ENCODE results near the gene NT5C1A. TPM values are rescaled to one million over a fixed set of nuclear protein-coding genes. Genes with fewer than 3 reads are reported as not detected.

Gene NT5C1A
- total and polyA plus RNA-seq, 11 donors = 2.0 to 46.6 (median 17.2) TPM

DNA sequence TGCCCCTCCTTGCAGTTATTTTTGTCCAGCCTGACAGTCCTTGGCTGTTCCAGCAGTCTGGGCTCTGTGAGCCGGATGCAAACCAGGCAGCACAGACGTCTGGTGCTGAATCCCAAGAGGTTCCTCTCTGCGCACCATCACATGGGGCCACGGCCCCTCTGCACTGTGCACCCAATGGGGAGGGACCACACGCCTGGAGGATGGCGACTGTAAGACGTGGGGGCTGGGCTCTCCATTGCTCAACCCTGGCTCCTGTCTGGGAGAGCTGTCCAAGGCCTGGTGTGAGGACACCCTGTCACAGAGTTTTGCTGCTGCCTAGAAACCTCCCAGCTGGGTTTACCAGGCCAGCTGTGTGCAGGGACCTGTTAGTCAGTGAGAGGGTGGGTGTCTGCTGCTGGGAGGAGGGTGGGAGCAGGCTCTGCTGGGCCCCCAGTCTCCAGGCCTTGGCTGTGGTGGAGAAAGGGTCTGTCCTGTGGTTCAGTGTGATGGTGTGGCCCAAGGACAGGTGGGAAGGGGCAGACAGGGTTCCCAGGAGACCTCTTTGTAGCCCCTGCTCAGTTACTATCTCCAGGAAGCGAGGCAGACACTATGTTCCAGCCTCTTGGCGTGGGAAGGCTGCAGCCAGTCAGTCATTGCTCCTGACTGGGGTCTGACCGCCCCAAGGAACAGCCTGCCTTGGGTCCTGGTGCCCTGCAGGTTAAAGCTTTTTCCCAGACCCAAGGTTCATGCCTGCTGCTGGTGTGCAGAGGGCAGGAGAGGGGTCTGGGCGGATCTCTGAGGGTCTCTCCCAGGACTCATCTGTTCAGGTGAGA, 46.2 kb downstream of the NT5C1A start:
- DNase-seq (peak; percentile 86 to 95 (median 91)), ATAC-seq (peak; percentile 84 to 94 (median 88))
- peaks cover 0 to 2% (median 0%) of the 10 kb centered on the region in 12 donors for H3K9me3 ChIP-seq
- 31 to 40% (median 37%) methylated on average over 6 to 11 of the region's 11 CpGs for WGBS, 4 donors
- intact Hi-C loops (cut with DNase I) = no loop called here
- H3K4me3 ChIP-seq = peak overlapping the region in 1 of 12 donors; percentile 5
- H3K4me1 ChIP-seq = peaks cover 0 to 62% (median 43%) of the 10 kb centered on the region in 12 donors
- H3K36me3 ChIP-seq = peaks cover 0 to 47% (median 12%) of the 10 kb centered on the region in 9 donors
- H3K27ac ChIP-seq = peak overlapping the region; percentile 52 to 93 (median 80)
- no peaks in the 10 kb centered on the region for H3K27me3 ChIP-seq
- TF ChIP-seq, protein P1, sequence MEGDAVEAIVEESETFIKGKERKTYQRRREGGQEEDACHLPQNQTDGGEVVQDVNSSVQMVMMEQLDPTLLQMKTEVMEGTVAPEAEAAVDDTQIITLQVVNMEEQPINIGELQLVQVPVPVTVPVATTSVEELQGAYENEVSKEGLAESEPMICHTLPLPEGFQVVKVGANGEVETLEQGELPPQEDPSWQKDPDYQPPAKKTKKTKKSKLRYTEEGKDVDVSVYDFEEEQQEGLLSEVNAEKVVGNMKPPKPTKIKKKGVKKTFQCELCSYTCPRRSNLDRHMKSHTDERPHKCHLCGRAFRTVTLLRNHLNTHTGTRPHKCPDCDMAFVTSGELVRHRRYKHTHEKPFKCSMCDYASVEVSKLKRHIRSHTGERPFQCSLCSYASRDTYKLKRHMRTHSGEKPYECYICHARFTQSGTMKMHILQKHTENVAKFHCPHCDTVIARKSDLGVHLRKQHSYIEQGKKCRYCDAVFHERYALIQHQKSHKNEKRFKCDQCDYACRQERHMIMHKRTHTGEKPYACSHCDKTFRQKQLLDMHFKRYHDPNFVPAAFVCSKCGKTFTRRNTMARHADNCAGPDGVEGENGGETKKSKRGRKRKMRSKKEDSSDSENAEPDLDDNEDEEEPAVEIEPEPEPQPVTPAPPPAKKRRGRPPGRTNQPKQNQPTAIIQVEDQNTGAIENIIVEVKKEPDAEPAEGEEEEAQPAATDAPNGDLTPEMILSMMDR (IDR thresholded peaks at IDR 0.05) = no peak
- TF ChIP-seq POLR2A (IDR thresholded peaks at IDR 0.05) = no peak

- no peaks in the 10 kb centered on the region for H3K27me3 ChIP-seq
- TF ChIP-seq, protein P1 (IDR thresholded peaks at IDR 0.05) = no peak
- no peak for TF ChIP-seq POLR2A (IDR thresholded peaks at IDR 0.05)
- DNase-seq = no peak
- H3K27ac ChIP-seq = peak overlapping the region; percentile 42 to 91 (median 79)
- no peak overlapping the region for H3K4me3 ChIP-seq
- peaks cover 0 to 62% (median 41%) of the 10 kb centered on the region in 12 donors for H3K4me1 ChIP-seq
- H3K9me3 ChIP-seq = peaks cover 0 to 7% (median 0%) of the 10 kb centered on the region in 12 donors
- peaks cover 0 to 41% (median 11%) of the 10 kb centered on the region in 9 donors for H3K36me3 ChIP-seq
- ATAC-seq = peak in 1 of 4 donors; percentile 0
- intact Hi-C loops (cut with DNase I) = no loop called here
- WGBS, 4 donors = 42 to 48% (median 44%) methylated on average over 8 of the region's 8 CpGs
Observed at GRCh38 chr1:39625009-39625408, 46.9 kb downstream of the NT5C1A start.

GRCh38 chr1:39623053-39623452, 48.9 kb downstream of the NT5C1A start:
- H3K4me3 ChIP-seq = no peak overlapping the region
- peak; percentile 61 to 89 (median 85) for DNase-seq
- ATAC-seq = peak; percentile 23 to 63 (median 42)
- no peaks in the 10 kb centered on the region for H3K27me3 ChIP-seq
- peaks cover 0 to 7% (median 0%) of the 10 kb centered on the region in 12 donors for H3K9me3 ChIP-seq
- WGBS, 4 donors = 18 to 40% (median 33%) methylated on average over 5 to 6 of the region's 6 CpGs
- H3K36me3 ChIP-seq = peaks cover 0 to 21% (median 0%) of the 10 kb centered on the region in 9 donors
- peaks cover 0 to 52% (median 41%) of the 10 kb centered on the region in 12 donors for H3K4me1 ChIP-seq
- peak in 1 of 2 donors; percentile 9 for TF ChIP-seq POLR2A (IDR thresholded peaks at IDR 0.05)
- TF ChIP-seq, protein P1 (IDR thresholded peaks at IDR 0.05) = peak in 2 of 12 donors; percentile 14 to 19
- intact Hi-C loops (cut with DNase I) = no loop called here
- peak overlapping the region in 7 of 12 donors; percentile 11 to 91 (median 40) for H3K27ac ChIP-seq

DNA sequence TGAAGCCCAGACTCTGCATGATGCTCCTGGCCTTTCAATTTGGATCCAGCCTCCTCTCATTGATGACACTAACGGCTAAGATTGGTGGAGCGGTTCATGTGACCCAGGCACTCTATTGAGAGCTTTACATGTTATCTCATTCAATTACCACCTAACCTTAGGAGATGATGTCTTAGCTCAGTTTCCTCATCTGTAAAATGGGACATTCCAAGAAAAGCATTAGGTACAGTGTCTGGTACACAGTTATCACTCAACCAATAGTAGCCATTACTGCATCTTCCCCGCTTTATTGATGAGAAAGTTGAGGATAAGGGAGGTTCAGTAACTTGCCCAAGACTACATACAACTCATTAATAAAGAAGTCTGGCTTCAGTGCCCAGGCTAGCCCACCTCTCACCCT, 49.5 kb downstream of the NT5C1A start:
- 95 to 98% (median 96%) methylated on average over 3 of the region's 3 CpGs for WGBS, 4 donors
- TF ChIP-seq, protein P1 (IDR thresholded peaks at IDR 0.05) = no peak
- no peak for TF ChIP-seq POLR2A (IDR thresholded peaks at IDR 0.05)
- intact Hi-C loops (cut with DNase I) = no loop called here
- Histone ChIP-seq H3K4me1 (peaks cover 0 to 55% (median 41%) of the 10 kb centered on the region in 12 donors), H3K27me3 (no peaks in the 10 kb centered on the region), H3K27ac (peak overlapping the region in 7 of 12 donors; percentile 11 to 91 (median 40)), H3K9me3 (peaks cover 0 to 7% (median 0%) of the 10 kb centered on the region in 12 donors), H3K4me3 (no peak overlapping the region), H3K36me3 (peaks cover 0 to 15% (median 0%) of the 10 kb centered on the region in 9 donors)
- ATAC-seq (no peak), DNase-seq (no peak)

Data from heart left ventricle (tissue), 16 donors.